NCI-H2196 (cell line): ENCODE results near the gene YIPF3.
"Not testable (repeated sequence)": the region's sequence is repeated elsewhere in the genome, so short reads cannot be mapped to it uniquely, and the experiment has no call there.

Experiments
- DNase-seq: peaks from one replicate; lab custom pipeline; 2025; ENCODE audit not compliant: unreplicated experiment; lab: John Stamatoyannopoulos, UW

YIPF3 gene

GRCh38 chr6:43467265-43467664, 49.5 kb downstream of the YIPF3 start:
- DNase-seq = not testable (repeated sequence)

- no peak for DNase-seq
Measured at GRCh38 chr6:43465948-43466347, 50.8 kb downstream of the YIPF3 start.

- no peak for DNase-seq
Measured at GRCh38 chr6:43464337-43464736, 52.4 kb downstream of the YIPF3 start.

- no peak for DNase-seq
Measured at GRCh38 chr6:43461936-43462335, 54.8 kb downstream of the YIPF3 start.
